Cardiac septum (tissue), 1 donor: ENCODE measurements around the gene SLC9C2. TPM values are rescaled to one million over a fixed set of nuclear protein-coding genes. Genes with fewer than 3 reads are reported as not detected.
"Not testable (repeated sequence)": the region's sequence is repeated elsewhere in the genome, so short reads cannot be mapped to it uniquely, and the experiment has no call there.

Experiments
- DNase-seq: peaks from one replicate; pipeline ENCODE4 v3.0.0-alpha.2; 2020; ENCODE audit warnings: low spot score
- intact Hi-C: fragments of 100-400 bp; cut with DNase I; formaldehyde crosslinking; loops from one replicate; pipeline ENCODE4 v1.14.0; 2022
- total RNA-seq: library from RNA; stranded (reverse); fragmentation: NEBNext Ultra II Directional; extraction: Animal tissue kit (Norgen Biotek cat#: 25700); gene quantifications from one replicate; pipeline ENCODE4 v1.2.1, GENCODE V29; 2021
- donor health status: DM: no; HTN: no; CAD: no.

The SLC9C2 gene
- total RNA-seq, 1 donor from 2014 or later, result 0.13 TPM

- intact Hi-C loops, result no loop called here
- no peak for DNase-seq
Measured at GRCh38 chr1:173536223-173536622, 66.6 kb downstream of the SLC9C2 start.

- no peak for DNase-seq
- intact Hi-C loops, result no loop called here
Measured at GRCh38 chr1:173532237-173532636, 70.6 kb downstream of the SLC9C2 start.

- intact Hi-C loops, result no loop called here
Measured at GRCh38 chr1:173530795-173531693, 71.8 kb downstream of the SLC9C2 start.

DNA sequence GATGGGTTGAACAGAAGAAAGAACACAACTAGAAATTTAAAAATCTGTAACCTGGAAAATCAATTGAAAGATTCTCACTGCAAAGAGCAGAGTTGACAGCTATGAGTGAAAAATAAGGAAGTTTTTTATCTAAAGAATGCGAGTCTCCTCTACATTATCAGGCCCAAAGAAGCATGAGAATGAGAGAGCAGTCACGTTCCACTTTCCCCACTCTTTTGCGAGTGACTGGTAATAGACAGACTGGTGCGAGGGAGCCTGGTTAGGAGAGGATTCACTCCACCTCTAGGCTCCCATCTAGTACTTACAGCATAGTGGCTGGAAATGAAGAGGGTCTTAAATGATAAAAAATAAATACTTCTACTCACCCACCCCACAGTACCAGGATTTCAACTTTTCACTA, 73.8 kb downstream of the SLC9C2 start:
- intact Hi-C loops, result no loop called here
- no peak for DNase-seq

More at GRCh38 chr1:173530795-173531693, 71.8 kb downstream of the SLC9C2 start:
- DNase-seq, result no peak

GRCh38 chr1:173527151-173527826, 75.6 kb downstream of the SLC9C2 start:
- intact Hi-C loops, result no loop called here
- no peak for DNase-seq

DNA sequence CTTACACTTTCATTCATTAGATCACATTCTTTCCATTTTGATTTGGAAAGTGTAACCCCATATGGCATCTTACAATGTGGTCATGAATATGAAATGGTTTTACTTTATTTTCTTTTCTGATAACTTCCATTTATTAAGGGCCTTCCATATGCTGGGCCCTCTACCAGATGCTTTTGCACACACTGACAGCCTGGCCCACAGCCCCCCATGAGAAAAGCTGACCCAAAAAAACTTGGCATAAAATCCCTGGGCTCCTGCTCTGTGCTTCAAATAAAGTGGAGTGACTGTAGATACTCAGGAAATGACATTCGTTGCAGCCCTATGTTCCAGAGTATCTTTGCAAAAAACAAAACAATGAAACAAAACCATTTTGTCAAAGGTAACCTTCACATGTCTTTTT, 76.9 kb downstream of the SLC9C2 start:
- DNase-seq, result no peak
- intact Hi-C loops, result no loop called here

GRCh38 chr1:173523329-173523728, 79.5 kb downstream of the SLC9C2 start:
- no peak for DNase-seq
- intact Hi-C loops, result no loop called here

DNA sequence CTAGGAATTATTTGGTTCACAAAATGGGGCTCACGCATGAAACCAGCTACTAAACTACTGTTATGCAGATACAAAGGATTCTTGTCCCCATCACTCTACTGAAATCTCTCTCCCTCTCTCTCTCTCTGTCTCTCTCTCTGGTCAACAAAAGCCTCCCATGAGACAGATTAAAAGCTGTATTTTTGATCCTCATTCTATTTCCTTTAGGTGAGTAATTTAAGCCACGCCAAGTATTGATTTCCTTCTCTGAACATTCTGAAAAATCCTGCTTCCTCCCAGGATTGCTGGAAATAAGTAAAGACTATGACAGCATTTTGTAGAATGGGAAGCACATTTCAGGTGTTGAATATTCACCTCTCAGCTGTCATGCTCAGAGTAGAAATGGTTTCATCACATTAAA, 82.1 kb downstream of the SLC9C2 start:
- intact Hi-C loops, result no loop called here

DNA sequence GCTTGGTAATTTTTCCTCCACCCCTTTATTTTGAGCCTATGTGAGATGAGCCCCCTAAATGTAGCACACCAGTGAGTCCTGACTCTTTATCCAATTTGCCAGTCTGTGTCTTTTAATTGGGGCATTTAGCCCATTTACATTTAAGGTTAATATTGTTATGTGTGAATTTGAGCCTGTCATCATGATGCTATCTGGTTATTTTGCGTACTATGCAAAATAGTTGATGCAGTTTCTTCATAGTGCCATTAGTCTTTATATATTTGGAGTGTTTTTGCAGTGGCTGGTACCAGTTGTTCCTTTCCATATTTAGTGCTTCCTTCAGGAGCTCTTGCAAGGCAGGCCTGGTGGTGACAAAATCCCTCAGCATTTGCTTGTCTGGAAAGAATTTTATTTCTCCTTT, 88.4 kb downstream of the SLC9C2 start:
- intact Hi-C loops, DNase-seq: not testable (repeated sequence)

More for the DNA sequence above, 82.1 kb downstream of the SLC9C2 start:
- DNase-seq, result no peak

GRCh38 chr1:173509797-173510196, 93.1 kb downstream of the SLC9C2 start:
- intact Hi-C loops, result no loop called here
- no peak for DNase-seq

DNA sequence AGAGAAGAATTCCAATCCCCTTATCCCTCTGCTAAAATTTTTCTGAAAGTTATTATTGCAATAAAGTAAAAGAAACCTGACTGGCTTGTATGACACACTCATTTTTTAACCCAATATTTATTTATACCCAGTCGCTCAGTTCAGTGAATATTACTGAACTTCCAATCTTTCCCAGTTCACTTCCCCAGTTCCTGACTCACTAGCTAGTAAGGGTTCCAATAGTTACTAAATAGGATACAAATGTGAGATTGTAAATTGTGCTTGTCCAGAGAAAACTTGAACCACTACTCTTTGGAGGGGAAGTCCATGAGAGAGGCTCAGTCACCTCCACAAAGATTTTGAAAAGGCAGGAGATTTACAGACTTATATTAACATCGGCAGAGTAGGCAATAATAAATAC, 94.3 kb downstream of the SLC9C2 start:
- no peak for DNase-seq

GRCh38 chr1:173507847-173508209, 95.0 kb downstream of the SLC9C2 start:
- intact Hi-C loops, result no loop called here

More for the DNA sequence above, 94.3 kb downstream of the SLC9C2 start:
- intact Hi-C loops, result no loop called here

GRCh38 chr1:173507205-173507846, 95.5 kb downstream of the SLC9C2 start:
- intact Hi-C loops, result no loop called here
- no peak for DNase-seq

More at GRCh38 chr1:173507847-173508209, 95.0 kb downstream of the SLC9C2 start:
- no peak for DNase-seq

- DNase-seq, result no peak
- intact Hi-C loops, result no loop called here
Measured at GRCh38 chr1:173506437-173506836, 96.4 kb downstream of the SLC9C2 start.

- intact Hi-C loops, result no loop called here
- DNase-seq, result no peak
Measured at GRCh38 chr1:173505391-173505790, 97.5 kb downstream of the SLC9C2 start.

GRCh38 chr1:173504268-173504667, 98.6 kb downstream of the SLC9C2 start:
- intact Hi-C loops, result no loop called here

GRCh38 chr1:173503391-173503790, 99.5 kb downstream of the SLC9C2 start:
- DNase-seq, result no peak
- intact Hi-C loops, result no loop called here

More at GRCh38 chr1:173504268-173504667, 98.6 kb downstream of the SLC9C2 start:
- DNase-seq, result no peak

DNA sequence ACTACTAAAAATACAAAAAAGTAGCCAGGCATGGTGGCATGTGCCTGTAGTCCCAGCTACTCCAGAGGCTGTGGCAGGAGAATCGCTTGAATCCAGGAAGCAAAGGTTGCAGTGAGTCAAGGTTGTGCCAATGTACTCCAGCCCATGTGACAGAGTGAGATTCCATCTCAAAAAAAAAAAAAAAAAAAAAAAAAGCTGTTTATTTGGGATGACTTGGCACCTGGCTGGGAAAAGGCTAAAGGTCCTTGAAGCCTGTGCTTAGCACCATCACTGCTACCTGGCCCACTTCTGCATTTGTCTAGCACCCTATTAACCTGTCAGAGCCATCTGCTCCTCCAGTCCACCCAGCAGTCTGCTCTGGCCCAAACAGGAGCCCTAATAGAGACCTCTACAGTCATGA, 100.8 kb downstream of the SLC9C2 start:
- DNase-seq, result no peak
- intact Hi-C loops, result no loop called here

DNA sequence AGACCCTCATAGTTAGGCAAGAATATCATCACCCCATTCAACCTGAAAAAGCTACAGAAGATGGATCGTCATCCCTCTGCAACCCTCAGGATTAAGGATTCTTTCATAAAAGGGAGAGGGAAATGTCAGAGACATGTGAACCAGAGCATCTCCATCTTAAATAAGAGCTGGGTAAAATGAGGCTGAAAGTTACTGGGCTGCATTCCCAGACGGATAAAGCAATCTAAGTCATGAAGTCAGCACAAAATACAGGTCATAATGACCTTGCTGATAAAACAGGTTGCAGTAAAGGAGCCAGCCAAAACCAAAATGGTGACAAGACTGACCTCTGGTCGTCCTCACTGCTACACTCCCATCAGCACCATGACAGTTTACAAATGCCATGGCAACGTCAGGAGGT, 103.1 kb downstream of the SLC9C2 start:
- intact Hi-C loops, result no loop called here
- no peak for DNase-seq

DNA sequence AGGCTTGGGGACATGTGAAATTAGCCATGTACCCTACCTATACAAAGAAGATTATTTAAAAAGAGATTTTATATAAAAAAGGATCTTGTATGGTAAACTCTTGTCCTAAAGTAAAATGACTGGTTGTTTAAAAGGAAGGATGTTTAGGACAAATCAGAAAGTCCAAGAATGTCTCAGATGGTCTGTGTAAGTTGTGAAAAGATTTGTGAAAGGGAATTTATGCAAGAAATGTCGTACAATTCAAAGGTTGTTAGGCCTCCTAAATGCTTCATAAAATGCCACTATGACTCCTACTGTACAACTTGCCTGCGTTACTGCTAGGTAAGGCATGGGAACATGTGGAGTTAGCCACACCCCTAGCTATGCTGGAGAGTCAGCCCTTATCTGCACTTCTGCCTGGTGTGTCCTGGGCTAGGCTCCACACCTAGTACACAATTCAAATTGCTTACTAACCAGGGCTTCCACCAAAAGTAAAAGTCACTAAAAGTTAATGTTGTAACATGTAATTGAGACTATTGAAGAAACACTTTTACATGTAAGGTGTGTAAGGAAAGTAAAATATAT, 106.0 kb downstream of the SLC9C2 start:
- DNase-seq, result no peak
- intact Hi-C loops, result no loop called here
